ENCODE measurements around the gene CXCL5.
"Not testable (repeated sequence)": the region's sequence is repeated elsewhere in the genome, so short reads cannot be mapped to it uniquely, and the experiment has no call there.

CXCL5 gene

DNA sequence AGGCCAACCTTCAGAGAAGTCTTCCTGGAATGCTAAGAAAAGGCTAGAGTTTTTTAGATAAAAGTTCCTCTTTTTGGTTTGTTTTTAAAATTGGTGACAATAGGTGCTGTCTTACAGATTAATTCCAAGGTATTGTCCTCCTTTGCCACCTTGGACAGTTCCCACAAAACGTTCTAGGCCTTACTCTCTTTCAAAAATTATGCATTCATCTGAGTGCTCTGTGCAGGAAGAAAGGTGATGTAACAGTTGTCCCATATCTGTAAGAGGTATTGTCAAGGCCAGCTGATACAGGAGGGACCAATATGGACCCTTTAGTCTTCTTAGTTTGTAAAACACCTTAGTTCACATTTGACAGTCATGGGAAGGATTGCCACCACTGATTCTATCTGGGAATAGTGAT lies 15.9 kb upstream of the CXCL5 start:
- DNase-seq: no peak

DNA sequence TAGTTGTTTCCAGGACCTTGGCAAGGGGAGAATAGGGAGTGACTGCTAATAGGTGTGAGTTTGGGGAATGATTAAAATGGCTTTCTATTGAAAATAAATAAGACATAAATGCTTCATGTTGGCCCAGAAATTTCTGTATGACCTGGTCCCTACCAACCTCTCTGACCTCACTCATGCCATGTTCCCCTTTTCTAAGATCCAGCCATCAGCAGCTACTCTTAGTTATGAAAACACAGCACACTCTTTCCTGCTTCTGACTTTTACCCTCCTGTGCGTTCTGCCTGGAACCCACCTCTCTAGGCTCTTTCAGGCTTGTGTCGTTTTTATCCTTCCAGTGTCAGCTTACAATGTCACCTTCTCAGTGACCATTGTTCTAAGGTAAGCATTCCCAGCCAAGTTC lies 14.8 kb upstream of the CXCL5 start:
- no peak for DNase-seq

DNA sequence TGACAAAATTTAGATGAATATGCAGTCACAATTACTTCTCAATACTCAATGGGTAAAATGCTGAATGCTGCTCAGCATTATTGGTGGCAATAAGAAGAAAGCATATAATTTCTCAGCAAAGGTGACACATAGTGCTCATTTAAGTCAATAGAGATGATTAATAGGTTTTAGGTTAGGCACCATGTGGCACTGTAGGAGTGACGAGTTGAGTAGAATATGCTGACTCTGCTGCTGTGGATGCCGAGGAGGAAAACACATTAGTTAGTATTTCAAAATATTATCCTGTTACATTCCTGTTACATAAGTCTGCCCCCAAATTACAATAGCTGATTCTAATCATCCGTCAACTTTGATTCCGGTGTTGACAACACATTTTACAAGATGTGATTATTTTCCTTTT lies 13.7 kb upstream of the CXCL5 start:
- DNase-seq: no peak

DNA sequence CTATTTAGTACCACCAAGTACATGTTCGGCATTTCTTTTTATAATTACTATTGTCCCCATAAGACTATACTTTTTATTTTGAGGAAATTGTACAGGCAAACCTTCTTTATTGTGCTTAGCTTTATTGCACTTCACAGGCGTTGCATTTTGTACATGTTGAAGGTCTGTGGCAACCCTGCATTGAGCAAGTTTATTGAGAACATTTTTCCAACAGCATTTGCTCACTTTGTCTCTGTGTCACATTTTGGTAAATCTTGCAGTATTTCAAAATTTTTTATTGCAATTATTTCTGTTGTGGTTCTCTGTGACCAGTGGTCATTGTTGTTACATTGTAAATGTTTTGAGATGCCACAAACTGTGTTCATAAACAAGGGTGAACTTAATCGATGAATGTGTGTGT lies 10.8 kb upstream of the CXCL5 start:
- no peak for DNase-seq

DNA sequence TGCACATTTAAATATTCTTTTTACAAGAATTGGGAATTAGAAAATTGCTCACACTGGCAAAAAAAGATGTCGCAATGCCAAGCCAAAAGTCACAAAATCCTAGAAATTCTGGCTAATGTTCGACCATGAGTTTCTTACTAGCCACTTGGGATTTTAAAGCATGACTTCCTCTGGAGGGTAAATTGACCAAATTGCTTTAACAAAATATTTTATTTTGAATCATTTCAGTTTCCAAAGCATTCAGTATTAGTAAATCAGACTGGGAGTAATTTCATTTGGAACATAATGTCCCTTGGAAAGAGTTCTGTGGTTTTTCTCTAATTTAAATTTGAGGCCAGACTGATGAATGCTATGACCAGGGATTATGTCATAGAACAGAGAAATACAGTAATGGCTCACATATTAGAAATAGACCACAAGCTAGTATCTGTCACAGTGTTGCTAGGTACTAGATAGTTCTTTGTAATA lies 7.6 kb upstream of the CXCL5 start:
- DNase-seq: no peak

DNA sequence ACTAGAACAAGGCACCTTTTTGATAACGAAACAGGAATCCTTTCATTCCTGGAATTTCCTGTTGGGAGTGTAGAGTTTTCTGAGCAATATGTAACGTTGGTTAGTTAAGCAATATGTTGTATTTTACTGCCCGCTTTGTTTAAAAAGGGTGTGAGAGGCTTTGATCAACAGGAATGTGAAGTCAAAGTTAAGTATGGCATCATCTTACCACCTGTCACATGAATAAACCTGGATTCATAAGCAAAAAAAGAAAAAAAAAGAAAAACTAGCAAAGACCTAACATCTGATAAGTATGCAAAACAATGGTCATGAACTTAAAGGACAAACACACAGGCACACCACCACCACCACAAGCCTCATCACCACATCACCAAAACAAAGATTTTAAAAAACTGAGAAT lies 7.1 kb upstream of the CXCL5 start:
- DNase-seq: no peak

DNA sequence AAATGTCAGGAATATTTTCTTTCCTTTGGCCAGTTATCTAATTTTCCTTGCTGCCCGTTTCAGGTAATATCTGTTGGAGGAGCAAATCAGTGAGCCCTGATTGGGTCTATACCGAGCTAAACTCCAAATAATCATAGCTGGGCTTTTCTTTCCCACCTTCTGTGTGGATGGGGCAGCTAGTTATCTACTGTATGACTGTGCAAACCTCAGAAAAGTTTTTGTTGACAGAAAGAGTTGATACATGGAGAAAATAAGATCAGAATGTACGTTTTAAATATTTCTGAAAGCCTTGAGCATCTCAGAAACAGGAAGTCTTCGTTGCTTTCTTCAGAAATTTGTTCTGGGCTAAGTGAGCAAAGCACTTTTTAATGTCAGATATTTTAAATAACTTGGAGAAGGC lies 6.2 kb upstream of the CXCL5 start:
- no peak for DNase-seq

DNA sequence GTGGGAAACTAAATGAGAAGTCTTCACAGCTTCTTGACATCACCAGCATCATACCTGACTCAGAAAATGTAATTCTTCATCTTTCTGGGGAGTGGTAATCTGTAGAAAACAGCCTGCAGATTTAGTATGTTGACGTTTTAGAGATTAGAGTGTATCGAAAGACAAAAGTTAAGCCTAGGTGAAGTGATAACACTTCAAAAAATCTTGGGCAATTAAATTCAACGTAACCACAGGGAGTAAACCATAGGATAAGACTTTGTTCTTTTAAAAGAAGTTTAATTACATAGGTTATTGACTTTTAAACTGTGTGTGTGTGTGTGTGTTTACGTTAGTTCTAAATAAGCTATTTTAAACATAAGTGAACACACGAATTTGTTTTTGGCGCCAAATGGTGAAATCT lies 1.8 kb upstream of the CXCL5 start:
- no peak for DNase-seq

DNA sequence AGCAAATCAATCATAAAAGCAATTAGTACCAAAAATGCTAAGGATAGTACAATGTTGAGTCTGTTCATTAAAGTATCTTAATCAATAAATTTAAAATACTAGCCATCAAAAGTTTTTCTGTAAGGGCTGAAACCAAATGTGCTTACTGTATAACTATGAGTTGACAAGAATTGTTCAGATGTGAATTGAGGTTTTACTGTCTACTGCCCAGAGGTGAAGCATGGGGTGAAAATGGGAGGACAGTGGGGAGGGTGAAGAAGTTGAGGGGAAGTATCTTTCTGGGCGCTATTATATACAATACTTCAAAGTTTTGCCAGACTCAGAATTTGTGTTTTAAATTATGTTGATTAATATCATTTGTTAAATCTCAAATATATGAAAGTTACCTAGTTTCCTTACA lies 6.4 kb downstream of the CXCL5 start:
- no peak for DNase-seq

DNA sequence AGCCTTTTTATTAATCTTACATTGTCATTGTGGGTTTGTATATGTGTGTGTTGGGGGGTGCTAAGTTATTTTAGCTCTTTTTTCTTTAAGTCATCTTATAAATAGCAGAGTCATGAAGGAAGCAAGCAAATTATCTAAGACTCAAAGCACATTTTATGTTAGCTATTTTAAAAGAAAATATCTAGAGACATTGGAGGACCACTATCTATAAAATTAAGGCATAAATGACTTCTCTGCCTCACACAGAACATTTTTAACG lies 6.8 kb downstream of the CXCL5 start:
- no peak for DNase-seq

DNA sequence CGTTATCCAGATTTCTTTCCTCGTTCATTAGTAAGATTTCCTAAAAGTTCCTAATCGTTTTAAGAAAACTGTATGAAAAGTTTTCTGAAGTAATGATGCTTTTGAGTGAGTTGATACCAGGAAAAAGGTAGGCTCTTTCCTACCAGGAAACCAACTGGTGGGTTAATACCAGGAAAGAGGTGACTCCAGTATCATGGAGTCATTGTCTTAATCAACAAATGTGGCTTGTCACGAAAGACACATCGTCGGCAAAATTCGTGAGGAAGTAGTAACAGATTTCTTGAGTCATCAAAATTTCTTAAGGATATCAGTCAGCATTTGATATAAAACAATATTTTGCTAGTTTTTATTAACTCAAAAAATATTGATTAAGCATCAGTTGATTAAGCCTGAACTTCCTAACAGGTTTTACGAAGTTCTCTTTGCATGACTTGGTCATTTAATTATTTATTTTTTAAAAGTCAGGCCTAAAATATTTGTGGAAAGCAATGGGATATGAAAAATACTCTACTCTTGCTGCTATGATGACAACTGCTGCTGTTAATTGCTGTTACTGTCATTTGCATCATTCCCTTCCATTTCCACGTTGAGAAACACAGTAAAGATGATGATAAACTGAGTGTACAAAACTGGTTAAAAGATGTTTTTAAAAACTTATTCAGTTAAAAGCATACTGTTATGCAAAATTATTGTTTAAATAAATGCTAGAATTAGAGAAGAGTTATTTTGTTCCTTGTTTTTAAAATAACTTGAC lies 7.3 kb downstream of the CXCL5 start:
- no peak for DNase-seq

DNA sequence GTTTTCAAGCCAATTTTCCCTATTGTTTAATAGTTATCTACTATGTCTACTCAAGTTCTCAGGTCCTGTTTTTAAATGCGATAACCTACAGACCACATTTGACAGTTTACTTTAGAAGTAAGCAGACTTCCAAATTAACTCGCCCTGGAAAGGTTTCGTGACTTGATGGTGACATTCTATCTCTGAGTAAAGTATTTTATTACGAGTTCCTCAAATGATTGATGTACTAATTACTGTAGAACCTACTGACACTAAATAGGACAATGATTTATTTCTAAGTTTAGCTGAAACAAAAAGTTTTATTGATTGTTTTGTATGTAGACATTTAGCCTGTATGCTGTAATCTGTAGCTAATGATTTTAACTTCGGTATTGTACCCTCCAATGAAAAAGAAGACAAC lies 8.5 kb downstream of the CXCL5 start:
- DNase-seq: no peak

DNA sequence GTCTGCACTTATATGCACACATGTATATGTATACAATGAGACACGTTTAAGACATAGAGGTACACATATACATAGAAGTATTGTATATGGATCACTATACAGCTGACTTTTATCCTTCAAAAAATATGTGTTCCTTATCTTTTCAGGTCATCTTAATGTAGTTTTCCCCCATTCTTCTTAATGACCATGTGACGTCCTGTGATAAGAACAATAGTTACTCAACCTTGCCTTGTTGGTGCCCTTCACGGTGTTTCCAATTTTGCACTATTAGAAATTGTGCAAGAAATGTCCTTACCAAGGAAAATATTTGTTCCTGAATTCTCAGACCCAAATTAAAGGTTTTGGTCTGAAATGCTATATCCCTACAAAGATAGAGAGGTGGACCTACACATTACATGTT lies 9.4 kb downstream of the CXCL5 start:
- no peak for DNase-seq

DNA sequence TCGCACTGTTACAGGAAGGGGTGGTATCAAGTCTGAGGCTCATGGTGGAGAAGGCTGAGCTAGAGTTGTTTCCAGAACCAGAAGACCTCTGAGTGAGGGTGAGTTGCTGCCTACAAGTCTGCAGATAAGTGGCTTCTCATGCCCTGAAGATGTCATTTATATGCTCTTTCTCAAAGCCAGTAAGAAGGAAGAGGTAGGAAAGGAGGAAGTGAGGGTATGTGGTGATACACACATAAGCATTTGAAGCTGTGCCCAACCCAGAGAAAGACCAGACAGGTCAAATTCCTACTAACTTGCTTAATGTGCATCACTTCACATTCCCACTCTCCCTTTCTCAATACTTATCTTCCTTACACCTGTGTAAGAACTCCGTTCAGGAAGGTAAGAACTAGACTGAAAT lies 10.4 kb downstream of the CXCL5 start, which contains the start of gene PPBP:
Gene PPBP (minus strand): TSS at position 130 of the 400 bp plus-strand sequence. CDS start 87 bp downstream, at position 43.
- DNase-seq: no peak

DNA sequence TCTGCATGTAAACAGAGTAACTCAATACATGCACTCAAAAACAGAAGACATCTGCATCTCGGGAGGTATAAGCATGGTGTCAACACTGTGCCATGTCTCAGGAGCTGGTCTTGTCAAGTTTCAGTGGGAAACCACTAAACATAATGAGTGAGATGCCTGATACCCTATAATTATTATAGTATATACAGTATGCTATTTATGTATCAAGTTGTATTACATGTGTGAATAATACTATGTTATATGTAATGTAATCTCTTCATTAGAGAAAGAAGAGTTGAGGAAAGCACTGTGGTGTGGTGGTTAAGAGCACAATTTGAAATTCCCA lies 13.0 kb downstream of the CXCL5 start:
- DNase-seq: no peak

DNA sequence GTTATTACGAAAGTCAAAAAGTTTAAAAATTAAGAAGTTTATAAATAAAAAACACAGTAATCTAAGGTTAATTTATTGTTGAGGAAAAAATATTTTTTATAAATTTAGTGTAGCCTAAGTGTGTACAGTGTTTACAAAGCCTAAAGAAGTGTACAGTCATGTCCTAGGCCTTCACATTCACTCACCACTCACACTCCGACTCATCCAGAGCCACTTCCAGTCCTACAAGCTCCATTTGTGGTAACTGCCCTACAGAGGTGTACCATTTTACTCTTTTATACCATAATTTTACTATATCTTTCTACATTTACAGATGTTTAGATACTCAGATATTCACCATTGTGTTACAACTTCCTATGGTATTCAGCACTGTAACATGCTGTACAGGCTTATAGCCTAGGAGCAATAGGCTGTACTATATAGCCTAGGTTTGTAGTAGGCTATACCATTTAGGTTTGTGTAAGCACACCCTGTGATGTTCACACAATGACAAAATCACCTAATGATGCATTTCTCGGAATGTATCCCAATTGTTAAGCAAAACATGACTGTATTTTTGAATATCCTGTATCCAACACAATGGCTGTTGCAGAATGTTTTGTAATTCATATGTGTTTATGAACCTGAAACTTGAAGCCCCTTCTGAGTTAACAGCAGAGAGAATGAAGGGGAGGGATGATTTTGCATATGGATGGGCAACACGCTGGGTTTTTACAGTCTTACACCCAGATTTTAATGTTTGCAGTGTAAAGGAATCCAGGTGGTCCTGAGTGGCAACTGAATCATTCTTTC lies 13.5 kb downstream of the CXCL5 start:
- DNase-seq: no peak

DNA sequence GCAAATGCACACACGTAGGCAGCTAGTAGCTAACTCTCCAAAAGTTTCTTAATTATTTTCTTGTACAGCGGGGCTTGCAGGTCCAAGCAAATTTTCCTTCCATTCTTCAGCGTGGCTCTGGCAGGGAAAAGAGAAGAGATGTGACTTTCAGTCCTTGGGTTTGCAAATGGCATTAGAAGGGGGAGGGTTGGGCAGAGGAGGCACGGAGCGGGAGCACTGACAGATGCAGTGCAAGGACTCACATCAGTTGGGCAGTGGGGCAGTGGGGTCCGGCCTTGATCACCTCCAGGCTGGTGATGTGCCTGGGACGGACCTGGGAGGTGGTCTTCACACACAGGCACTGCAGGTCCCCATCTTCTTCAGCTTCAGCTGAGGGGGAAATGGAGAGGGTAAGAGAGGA lies 17.3 kb downstream of the CXCL5 start:
- not testable (repeated sequence) for DNase-seq

DNA sequence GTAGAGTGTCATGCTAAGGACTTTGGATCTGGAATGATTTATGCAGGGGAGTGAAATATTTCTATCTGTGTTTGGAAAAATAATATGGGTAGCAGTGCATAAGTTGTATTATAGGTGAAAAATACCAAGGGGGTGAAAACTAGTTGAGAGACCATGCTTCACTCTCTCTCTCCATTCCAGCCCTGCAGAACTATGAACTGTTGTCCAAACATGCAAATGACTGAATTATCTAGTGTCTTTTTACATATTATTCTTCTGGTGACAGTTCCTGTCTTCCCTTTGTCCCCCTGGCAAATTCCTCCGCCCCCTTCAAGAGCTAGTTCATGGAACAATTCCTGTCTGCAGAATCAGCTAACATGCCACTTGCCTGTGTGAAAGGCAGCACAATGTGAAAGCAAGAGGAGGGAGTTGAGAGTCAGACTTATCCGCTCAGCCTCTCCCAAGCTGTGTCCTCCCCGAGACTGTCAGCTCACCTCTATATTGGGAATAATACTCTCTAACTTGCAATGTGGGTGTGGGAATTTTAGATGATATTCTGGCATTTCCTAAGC lies 19.0 kb downstream of the CXCL5 start:
- no peak for DNase-seq

DNA sequence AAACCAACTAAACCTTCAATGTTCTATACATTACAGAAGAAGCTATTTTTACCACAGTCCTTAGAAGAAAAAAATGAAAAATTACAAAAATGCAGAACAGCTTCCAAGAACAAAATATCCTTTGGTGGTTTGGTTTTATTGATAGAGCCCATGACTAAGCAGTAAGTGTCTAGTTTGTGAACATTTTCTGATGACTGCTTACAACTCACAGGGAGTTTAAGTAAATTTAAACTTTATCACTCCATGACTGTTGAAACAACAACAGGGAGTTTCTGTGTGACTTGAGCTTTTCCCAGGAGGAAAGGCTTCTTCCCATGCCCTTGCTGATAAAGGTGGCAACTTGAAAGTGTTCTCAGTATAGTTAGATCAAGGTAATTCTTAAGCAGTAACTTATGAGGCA lies 19.6 kb downstream of the CXCL5 start:
- DNase-seq: no peak

DNA sequence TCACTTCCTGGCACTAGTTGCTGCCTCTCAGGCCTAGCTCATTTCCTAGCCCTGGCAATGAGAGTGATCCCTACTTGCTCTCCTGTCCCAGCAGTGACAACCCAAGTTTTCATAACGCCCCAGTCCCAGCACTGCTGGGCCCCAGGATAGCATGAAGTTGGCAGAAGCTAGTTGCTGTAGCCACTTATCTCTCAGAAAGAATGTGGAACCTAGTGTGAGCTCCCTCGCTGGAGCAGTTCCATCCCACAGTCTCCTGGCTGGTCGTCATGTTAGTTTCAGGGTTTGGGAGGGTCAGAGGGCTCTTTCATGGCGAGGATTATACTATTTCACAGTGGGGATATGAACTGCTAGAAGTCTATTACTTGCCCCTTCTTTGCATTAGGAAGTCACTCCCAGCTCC lies 21.8 kb downstream of the CXCL5 start:
- DNase-seq: no peak

DNA sequence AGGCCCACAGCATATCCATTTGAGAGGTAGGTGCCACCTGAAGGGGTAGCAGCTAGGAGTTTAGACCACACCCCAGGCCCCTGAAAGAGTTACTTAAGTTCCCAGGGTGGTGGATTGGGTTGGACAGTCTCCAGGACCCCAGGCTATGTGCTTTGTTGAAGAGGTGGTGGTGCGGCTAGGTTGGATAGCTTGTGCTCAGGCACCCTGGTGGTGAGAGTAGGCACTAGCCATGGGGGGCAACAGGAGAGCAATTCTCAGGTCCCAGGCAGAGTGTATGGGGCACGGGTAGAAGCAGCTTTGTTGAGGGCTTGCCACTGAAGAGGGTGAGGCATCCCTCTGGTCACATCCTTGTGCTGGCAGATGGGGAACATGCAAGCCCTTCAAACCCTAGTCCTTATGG lies 22.3 kb downstream of the CXCL5 start:
- DNase-seq: no peak

DNA sequence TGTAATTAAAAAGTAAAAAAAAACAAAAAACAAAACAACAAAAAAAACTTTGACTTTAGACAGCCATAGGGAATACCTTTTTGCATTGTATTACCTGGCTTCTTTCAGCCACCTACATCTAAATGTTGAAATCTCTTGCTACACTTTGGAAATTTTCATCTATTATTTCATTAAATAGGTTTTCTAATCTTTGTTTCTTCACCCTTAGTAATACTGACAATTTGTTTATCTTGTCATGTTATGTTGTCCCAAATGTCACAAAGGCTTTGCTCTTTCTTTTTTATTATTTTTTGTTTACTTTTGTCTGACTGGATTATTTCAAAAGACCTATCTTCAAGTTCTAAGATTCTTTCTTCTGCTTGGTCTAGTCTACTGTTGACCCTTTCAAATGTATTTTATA lies 24.1 kb downstream of the CXCL5 start:
- DNase-seq: no peak

DNA sequence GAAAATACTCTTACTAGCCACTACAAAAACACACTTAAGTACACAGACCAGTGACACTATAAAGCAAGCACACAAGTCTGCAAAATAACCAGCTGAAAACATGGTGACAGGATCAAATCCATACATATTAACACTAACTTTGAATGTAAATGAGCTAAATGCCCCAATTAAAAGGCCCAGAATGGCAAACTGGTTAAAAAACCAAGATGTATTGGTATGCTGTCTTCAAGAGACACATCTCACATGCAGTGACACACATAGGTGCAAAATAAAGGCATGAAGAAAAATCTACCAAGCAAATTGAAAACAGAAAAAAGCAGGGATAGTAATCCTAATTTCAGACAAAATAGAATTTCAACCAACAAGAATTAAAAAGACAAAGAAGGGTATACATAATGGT lies 27.5 kb downstream of the CXCL5 start:
- no peak for DNase-seq

DNA sequence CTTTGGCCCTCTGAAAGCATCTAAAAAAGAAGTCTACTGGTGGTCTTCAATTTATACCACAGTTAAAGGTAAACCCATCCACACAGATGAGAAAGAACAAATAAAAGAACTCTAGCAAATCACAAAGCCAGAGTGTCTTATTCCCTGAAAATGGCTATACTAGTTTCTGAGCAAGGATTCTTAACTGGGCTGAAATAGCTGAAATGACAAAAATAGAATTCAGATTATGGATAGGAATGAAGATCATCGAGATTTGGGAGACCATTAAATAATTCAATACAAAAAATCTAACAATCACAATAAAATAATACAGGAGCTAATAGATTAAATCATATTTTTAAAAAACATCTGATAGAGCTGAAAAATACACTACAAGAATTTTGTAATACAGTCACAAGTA lies 28.5 kb downstream of the CXCL5 start:
- no peak for DNase-seq

DNA sequence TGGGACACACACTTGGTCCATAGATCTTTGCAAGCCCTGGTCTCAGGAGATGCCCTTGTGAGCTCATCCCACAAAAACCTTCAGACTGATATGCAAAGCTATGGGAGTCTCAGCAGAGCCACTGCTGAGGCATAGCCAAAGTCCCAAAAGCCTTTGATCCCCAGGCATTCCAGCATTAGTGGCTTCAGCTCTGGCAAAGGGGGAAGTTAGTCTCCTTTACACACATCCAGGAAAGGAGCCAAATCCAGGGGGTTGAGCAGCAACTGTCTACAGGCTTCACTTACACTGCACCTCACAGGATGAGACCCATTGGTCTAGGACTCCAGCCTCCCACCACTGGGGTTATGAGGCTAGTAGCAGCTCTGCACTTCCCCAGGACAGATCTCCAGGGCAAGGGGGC lies 30.6 kb downstream of the CXCL5 start:
- no peak for DNase-seq

All from NK-92 treated with Interleukin-12 subunit alpha and Interleukin-12 subunit beta, amount 100 ng/mL, for 24 hours (cell line).